Activated naive CD4-positive, alpha-beta T cell treated with anti-CD3 and anti-CD28 coated beads for 36 hours (primary cell): ENCODE measurements around the gene PKP1. TPM values are rescaled to one million over a fixed set of nuclear protein-coding genes. Genes with fewer than 3 reads are reported as not detected.

Experiments used
- CTCF ChIA-PET: fragments of 350-600 bp; sonication (Branson Sonifier 250); formaldehyde crosslinking; loops from one replicate; lab custom pipeline; 2021; ENCODE audit warnings: antibody characterized with exemption; lab: Charles Lee
- DNase-seq: peaks from one replicate; pipeline ENCODE4 v3.0.0-alpha.2; 2020
- H3K27ac Mint-ChIP-seq: one replicate; pipeline ENCODE4 v1.8.0; 2021; ENCODE audit warnings: mild to moderate bottlenecking, mixed read lengths
- H3K27me3 Mint-ChIP-seq: one replicate; pipeline ENCODE4 v1.8.0; 2021; ENCODE audit warnings: low read depth, mixed read lengths
- H3K36me3 Mint-ChIP-seq: one replicate; pipeline ENCODE4 v1.8.0; 2021; ENCODE audit warnings: low read depth, mixed read lengths
- H3K4me1 Mint-ChIP-seq: one replicate; pipeline ENCODE4 v1.8.0; 2021; ENCODE audit warnings: low read depth, mixed read lengths
- H3K4me3 Mint-ChIP-seq: one replicate; pipeline ENCODE4 v1.8.0; 2021; ENCODE audit warnings: mild to moderate bottlenecking, moderate library complexity, mixed read lengths
- H3K9me3 Mint-ChIP-seq: one replicate; pipeline ENCODE4 v1.8.0; 2021; ENCODE audit warnings: mixed read lengths
- intact Hi-C: fragments of 100-400 bp; cut with micrococcal nuclease; formaldehyde crosslinking; loops from one replicate; pipeline ENCODE4 v1.15.1; 2023
- total RNA-seq, 2 experiments: library from RNA; stranded (reverse); gene quantifications; one replicate each; pipeline ENCODE4 v1.2.3, GENCODE V29; 2021

Gene PKP1
- total RNA-seq, 2 experiments from 2014 or later: not detected

- Mint-ChIP-seq H3K4me1 (peaks cover 3% of the 10 kb centered on the region), H3K27ac (no peak overlapping the region), H3K27me3 (peaks cover 32% of the 10 kb centered on the region), H3K4me3 (no peak overlapping the region), H3K9me3 (no peaks in the 10 kb centered on the region), H3K36me3 (no peaks in the 10 kb centered on the region)
- intact Hi-C loops: no loop called here
- no peak for DNase-seq
- CTCF ChIA-PET: interaction anchor here (0.6 to 1.1 kb wide), 4 partner anchors 9 to 447 kb away, joined by 3 to 7 read pairs (median 3); no protein-coding TSS in a partner anchor
Observed at GRCh38 chr1:201262963-201263608, 20.2 kb upstream of the PKP1 start.

GRCh38 chr1:201264072-201264471 is 19.2 kb upstream of the PKP1 start:
- peaks cover 32% of the 10 kb centered on the region for H3K27me3 Mint-ChIP-seq
- no peak overlapping the region for H3K27ac Mint-ChIP-seq
- H3K36me3 Mint-ChIP-seq: no peaks in the 10 kb centered on the region
- no peak overlapping the region for H3K4me3 Mint-ChIP-seq
- peaks cover 3% of the 10 kb centered on the region for H3K4me1 Mint-ChIP-seq
- DNase-seq: no peak
- no peaks in the 10 kb centered on the region for H3K9me3 Mint-ChIP-seq
- CTCF ChIA-PET: interaction anchor here (1.6 kb wide), 1 partner anchor 9 kb away, joined by 3 read pairs; no protein-coding TSS in a partner anchor
- intact Hi-C loops: no loop called here

GRCh38 chr1:201264554-201264953 is 18.8 kb upstream of the PKP1 start:
- Mint-ChIP-seq H3K27me3 (peaks cover 35% of the 10 kb centered on the region), H3K9me3 (no peaks in the 10 kb centered on the region), H3K4me3 (no peak overlapping the region), H3K27ac (no peak overlapping the region), H3K4me1 (peaks cover 3% of the 10 kb centered on the region), H3K36me3 (no peaks in the 10 kb centered on the region)
- DNase-seq: no peak
- intact Hi-C loops: no loop called here
- CTCF ChIA-PET: interaction anchor here (1.6 kb wide), 1 partner anchor 9 kb away, joined by 3 read pairs; no protein-coding TSS in a partner anchor

- H3K27me3 Mint-ChIP-seq: peaks cover 30% of the 10 kb centered on the region
- H3K9me3 Mint-ChIP-seq: no peaks in the 10 kb centered on the region
- H3K27ac Mint-ChIP-seq: no peak overlapping the region
- CTCF ChIA-PET: interaction anchor here (0.7 kb wide), 1 partner anchor 87 kb away, joined by 3 read pairs; no protein-coding TSS in a partner anchor
- H3K4me3 Mint-ChIP-seq: no peak overlapping the region
- intact Hi-C loops: no loop called here
- H3K4me1 Mint-ChIP-seq: no peaks in the 10 kb centered on the region
- no peak for DNase-seq
- H3K36me3 Mint-ChIP-seq: no peaks in the 10 kb centered on the region
Observed at GRCh38 chr1:201265756-201266155, 17.6 kb upstream of the PKP1 start.

GRCh38 chr1:201266276-201266675 is 17.0 kb upstream of the PKP1 start:
- Mint-ChIP-seq H3K9me3 (no peaks in the 10 kb centered on the region), H3K36me3 (no peaks in the 10 kb centered on the region), H3K27ac (no peak overlapping the region), H3K4me1 (no peaks in the 10 kb centered on the region), H3K27me3 (peaks cover 25% of the 10 kb centered on the region), H3K4me3 (no peak overlapping the region)
- intact Hi-C loops: no loop called here
- CTCF ChIA-PET: no interaction called here
- DNase-seq: no peak

GRCh38 chr1:201266774-201267173 is 16.5 kb upstream of the PKP1 start:
- DNase-seq: no peak
- no peaks in the 10 kb centered on the region for H3K4me1 Mint-ChIP-seq
- intact Hi-C loops: no loop called here
- H3K36me3 Mint-ChIP-seq: no peaks in the 10 kb centered on the region
- H3K9me3 Mint-ChIP-seq: no peaks in the 10 kb centered on the region
- H3K4me3 Mint-ChIP-seq: no peak overlapping the region
- CTCF ChIA-PET: no interaction called here
- H3K27me3 Mint-ChIP-seq: peaks cover 20% of the 10 kb centered on the region
- H3K27ac Mint-ChIP-seq: no peak overlapping the region

GRCh38 chr1:201267481-201268229 is 15.7 kb upstream of the PKP1 start:
- H3K36me3 Mint-ChIP-seq: no peaks in the 10 kb centered on the region

GRCh38 chr1:201268604-201269151 is 14.6 kb upstream of the PKP1 start:
- no peak overlapping the region for H3K4me3 Mint-ChIP-seq
- H3K27ac Mint-ChIP-seq: no peak overlapping the region
- CTCF ChIA-PET: no interaction called here
- intact Hi-C loops: no loop called here
- DNase-seq: no peak
- no peaks in the 10 kb centered on the region for H3K9me3 Mint-ChIP-seq
- no peaks in the 10 kb centered on the region for H3K4me1 Mint-ChIP-seq
- peaks cover 18% of the 10 kb centered on the region for H3K27me3 Mint-ChIP-seq
- no peaks in the 10 kb centered on the region for H3K36me3 Mint-ChIP-seq

More at GRCh38 chr1:201267481-201268229, 15.7 kb upstream of the PKP1 start:
- no peak overlapping the region for H3K4me3 Mint-ChIP-seq
- no peak overlapping the region for H3K27ac Mint-ChIP-seq
- no peak for DNase-seq
- H3K9me3 Mint-ChIP-seq: no peaks in the 10 kb centered on the region
- CTCF ChIA-PET: no interaction called here
- H3K27me3 Mint-ChIP-seq: peaks cover 18% of the 10 kb centered on the region
- intact Hi-C loops: no loop called here
- no peaks in the 10 kb centered on the region for H3K4me1 Mint-ChIP-seq

- Mint-ChIP-seq H3K4me3 (no peak overlapping the region), H3K36me3 (no peaks in the 10 kb centered on the region), H3K27ac (no peak overlapping the region), H3K27me3 (peaks cover 17% of the 10 kb centered on the region), H3K9me3 (no peaks in the 10 kb centered on the region), H3K4me1 (no peaks in the 10 kb centered on the region)
- intact Hi-C loops: no loop called here
- DNase-seq: no peak
- CTCF ChIA-PET: no interaction called here
Observed at GRCh38 chr1:201269281-201269680, 14.0 kb upstream of the PKP1 start.

GRCh38 chr1:201269900-201270410 is 13.4 kb upstream of the PKP1 start:
- Mint-ChIP-seq H3K27me3 (peaks cover 14% of the 10 kb centered on the region), H3K4me3 (no peak overlapping the region), H3K4me1 (no peaks in the 10 kb centered on the region), H3K36me3 (no peaks in the 10 kb centered on the region), H3K27ac (no peak overlapping the region), H3K9me3 (no peaks in the 10 kb centered on the region)
- CTCF ChIA-PET: no interaction called here
- DNase-seq: no peak
- intact Hi-C loops: no loop called here

GRCh38 chr1:201270616-201271390 is 12.5 kb upstream of the PKP1 start:
- Mint-ChIP-seq H3K4me1 (no peaks in the 10 kb centered on the region), H3K27ac (no peak overlapping the region), H3K9me3 (no peaks in the 10 kb centered on the region), H3K27me3 (peaks cover 12% of the 10 kb centered on the region), H3K4me3 (no peak overlapping the region), H3K36me3 (no peaks in the 10 kb centered on the region)
- intact Hi-C loops: no loop called here
- CTCF ChIA-PET: interaction anchor here (1.0 kb wide), 1 partner anchor 77 kb away, joined by 3 read pairs; no protein-coding TSS in a partner anchor
- no peak for DNase-seq

- Mint-ChIP-seq H3K4me1 (no peaks in the 10 kb centered on the region), H3K9me3 (no peaks in the 10 kb centered on the region), H3K27me3 (peaks cover 7% of the 10 kb centered on the region), H3K27ac (no peak overlapping the region), H3K36me3 (no peaks in the 10 kb centered on the region), H3K4me3 (no peak overlapping the region)
- CTCF ChIA-PET: no interaction called here
- intact Hi-C loops: no loop called here
- no peak for DNase-seq
Observed at GRCh38 chr1:201272799-201273198, 10.5 kb upstream of the PKP1 start.
